ENCODE data around the gene RAB35.

GRCh38 chr12:120051535-120051934 is 65.0 kb downstream of the RAB35 start:
- TF ChIP-seq, protein P1, sequence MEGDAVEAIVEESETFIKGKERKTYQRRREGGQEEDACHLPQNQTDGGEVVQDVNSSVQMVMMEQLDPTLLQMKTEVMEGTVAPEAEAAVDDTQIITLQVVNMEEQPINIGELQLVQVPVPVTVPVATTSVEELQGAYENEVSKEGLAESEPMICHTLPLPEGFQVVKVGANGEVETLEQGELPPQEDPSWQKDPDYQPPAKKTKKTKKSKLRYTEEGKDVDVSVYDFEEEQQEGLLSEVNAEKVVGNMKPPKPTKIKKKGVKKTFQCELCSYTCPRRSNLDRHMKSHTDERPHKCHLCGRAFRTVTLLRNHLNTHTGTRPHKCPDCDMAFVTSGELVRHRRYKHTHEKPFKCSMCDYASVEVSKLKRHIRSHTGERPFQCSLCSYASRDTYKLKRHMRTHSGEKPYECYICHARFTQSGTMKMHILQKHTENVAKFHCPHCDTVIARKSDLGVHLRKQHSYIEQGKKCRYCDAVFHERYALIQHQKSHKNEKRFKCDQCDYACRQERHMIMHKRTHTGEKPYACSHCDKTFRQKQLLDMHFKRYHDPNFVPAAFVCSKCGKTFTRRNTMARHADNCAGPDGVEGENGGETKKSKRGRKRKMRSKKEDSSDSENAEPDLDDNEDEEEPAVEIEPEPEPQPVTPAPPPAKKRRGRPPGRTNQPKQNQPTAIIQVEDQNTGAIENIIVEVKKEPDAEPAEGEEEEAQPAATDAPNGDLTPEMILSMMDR (IDR thresholded peaks at IDR 0.05), result no peak
- TF ChIP-seq POLR2AphosphoS5 (IDR thresholded peaks at IDR 0.05), result no peak
- TF ChIP-seq EP300 (IDR thresholded peaks at IDR 0.05), result no peak
- TF ChIP-seq POLR2A (IDR thresholded peaks at IDR 0.05), result no peak

Measured in stomach (tissue), 4 donors.